ENCODE measurements around the gene GRM7.

GRM7 gene

DNA sequence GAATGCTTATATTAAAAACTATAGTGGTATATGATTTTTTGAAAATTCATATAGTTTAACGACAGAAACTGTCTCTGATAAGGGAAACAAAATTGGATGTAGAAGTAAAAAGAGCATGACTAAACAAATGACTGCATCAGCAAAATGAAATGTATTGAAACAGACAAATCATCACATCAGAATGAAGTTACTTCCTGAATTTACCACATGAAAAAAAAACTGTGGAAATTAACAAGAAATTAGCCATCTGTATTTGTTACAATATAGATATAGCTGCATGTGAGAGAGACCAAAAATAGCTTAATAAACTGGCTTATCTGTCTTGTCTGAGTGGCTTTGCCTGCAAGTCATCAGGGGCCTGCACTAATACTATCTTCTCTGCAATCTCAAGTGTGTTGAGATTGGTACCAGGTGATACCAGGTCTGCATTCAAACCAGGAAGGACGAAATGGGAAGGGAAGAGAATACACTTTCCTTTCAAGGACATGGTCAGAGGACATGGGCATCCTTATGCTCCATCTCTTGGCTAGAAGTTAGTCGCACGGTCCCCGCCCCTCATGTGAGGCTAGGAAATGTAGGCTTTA lies 388.7 kb downstream of the GRM7 start:
- DNase-seq: no peak

DNA sequence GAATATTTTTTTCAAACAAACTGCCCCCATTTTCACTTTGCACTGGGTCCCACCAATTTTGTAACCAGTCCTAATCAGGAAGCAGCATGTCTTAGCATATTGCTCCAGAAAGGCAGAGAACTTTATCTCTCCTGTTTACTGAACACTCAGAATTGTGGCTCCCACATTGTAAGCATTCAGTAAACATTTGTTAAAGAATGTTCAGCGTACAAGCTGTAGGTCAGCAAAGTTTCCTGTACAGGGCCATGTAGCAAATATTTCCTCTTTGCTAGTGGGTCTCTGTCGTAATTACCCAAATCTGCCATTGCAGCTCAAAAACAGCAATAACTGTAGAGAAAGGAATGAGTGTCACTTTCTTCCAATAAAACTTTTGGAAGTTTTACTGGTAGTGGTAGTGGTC lies 393.3 kb downstream of the GRM7 start:
- no peak for DNase-seq

DNA sequence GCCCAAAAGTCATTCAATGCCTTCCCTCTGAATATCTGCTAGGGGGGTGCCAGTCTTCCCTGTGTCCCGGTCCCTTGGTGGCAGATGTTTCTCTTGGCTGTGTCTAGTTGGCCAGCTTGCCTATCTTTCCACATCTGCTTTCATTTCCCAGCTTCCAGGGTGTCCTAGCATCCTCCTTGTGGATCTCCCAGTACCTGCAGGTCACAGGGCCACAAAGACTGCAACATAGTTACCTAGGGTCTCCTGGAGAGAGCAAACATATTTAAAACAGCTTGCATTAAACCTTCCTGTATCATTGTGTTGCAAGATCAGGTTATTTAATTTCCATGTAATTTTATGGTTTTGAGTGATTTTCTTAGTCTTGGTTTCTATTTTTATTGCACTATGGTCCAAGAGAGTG lies 400.1 kb downstream of the GRM7 start:
- no peak for DNase-seq

DNA sequence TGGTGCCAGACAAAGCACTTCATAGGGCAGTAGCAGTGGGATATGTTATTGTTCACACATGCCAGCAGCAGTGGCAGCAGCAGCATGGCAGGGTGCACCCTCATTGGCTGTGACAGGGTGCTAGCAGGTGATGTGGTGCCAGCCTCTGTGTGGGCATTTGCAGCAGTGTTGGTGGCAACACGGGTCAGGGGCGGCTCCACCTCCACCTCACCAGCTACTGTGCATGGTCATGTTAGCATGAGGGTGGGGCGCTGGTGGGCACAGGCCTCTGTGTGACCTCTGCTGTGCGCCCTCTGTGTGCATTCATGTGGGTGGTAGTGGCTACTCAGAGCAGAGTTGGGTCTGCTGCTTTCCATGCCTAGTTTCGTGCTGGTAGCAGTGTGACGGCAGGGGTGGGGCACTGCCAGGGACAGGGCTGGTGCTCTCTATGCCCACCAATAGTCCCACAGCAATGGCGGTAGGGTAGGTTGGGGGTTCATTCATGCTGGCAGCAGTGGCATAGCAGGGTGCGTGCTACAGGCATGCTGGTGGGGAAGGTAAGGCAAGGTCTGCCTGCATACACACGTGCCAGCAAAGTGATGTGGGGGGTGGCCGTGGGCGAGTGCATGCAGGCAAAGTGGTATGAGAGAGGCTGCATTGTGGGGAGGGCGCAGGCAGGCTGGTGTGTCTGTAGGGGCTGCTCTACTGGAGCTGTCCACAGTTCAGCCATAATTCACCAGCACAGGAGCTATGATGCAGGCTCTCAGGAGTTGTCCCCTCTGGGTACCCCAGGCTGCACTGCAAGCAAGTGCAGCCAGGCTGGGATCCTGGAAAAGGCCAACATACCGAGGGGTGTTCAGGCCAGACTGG lies 402.7 kb downstream of the GRM7 start:
- DNase-seq: no peak

DNA sequence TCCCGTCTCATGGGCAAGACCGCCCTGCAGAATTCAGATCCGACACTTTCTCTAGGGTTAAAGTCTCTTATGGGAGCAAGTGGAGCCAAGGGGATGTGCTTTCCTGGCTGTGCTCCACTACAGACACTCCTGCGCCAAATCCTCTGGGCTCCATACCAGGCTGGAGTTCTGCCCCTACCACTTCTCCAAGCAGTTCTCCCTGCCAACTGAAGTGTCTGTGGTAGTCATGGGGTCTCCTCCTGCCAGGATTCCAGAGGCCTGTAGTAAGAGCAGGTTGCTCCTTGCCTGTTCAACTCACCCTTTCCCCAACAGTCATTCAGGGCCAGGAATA lies 403.2 kb downstream of the GRM7 start:
- no peak for DNase-seq

DNA sequence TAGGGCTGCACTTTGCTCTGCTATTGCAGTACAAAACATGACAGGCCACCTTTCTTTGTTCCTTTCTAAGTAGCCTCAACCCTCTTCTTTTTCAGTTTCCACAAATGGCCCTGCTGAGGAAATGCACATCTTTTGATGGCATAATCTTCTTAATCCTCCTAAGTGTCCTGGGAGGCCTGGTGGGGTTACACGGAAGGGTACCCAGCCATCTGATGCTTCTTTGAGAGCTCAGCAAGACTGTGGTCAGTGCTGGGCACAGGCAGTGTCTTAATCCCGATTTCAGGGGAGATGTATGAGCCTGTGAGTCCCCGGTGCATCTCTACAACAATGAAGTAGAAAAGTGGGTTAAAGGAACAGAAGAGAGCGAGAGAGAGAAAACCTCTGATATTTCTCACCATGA lies 404.8 kb downstream of the GRM7 start:
- no peak for DNase-seq

DNA sequence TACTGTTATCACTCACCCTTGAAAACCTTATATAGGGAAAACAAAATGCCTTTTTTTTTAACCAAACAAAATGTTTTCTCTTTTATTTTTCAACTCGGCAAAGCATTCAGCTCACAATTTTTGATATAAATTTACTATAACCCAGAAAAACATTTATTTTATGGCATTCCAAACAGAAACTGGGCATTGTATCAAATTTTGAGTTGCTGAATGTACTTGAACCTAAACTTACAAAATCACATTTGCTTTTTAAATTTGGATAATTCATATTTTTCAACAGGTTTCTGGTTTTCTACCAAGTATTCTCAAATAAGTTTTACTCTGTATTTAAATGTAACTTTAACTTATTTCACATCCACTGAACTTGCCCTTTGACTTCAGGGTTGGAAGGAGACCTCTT lies 405.6 kb downstream of the GRM7 start:
- DNase-seq: no peak

DNA sequence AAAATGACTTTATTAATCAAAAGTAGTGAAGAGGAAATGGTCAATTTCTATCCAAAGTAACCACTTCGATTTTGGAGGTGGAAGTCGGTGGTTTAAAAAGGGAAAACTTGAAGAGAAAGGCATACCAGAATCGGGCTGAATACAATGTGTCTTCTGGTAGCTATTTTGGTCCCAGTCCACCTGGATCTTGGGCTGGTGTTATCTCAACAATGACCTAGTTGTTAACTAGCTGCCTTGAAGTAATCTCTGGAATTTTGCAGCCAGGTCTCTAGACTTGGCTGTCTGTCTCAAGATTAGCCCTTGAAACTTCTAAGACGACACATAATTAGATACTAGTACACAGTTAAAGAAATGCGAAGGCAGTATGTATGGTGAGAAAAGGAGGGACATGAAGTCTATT lies 409.8 kb downstream of the GRM7 start:
- DNase-seq: no peak

DNA sequence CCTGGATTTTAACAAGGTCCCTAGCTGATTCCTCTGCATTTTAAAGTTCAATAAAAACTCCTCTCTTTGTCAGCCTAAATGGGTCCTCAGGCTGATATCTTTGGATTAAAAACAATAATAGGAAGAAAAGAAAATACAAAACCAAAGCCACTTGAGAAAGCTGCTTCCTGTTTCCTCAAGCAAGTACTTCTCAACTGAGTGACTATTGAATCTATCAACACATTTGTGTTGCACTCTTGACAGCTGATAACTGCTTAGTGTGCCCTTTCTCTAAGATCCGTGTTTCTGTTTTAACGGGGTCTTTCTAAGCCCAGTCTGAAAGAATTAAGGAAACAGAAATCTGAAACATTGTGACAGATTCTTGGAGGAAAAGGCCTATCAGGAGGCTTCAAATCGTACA lies 410.7 kb downstream of the GRM7 start:
- DNase-seq: no peak

DNA sequence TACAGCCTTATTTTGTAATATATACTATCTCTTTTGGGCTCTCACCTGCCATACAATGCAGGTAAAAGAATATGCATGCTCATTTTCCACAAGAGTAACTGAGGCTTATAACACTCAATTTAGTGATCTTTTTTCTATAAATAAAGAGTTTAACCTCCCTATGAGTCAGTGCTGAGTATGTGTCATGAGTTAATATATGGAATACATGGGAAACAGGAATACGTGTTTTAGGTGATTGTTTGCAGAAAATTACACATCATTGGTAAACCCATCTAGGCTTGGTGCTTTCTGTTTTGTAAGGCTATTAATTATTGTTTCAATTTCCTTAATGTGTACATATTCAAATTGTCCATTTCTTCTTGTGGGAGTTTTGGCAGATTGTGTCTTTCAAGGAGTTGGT lies 411.3 kb downstream of the GRM7 start:
- no peak for DNase-seq

DNA sequence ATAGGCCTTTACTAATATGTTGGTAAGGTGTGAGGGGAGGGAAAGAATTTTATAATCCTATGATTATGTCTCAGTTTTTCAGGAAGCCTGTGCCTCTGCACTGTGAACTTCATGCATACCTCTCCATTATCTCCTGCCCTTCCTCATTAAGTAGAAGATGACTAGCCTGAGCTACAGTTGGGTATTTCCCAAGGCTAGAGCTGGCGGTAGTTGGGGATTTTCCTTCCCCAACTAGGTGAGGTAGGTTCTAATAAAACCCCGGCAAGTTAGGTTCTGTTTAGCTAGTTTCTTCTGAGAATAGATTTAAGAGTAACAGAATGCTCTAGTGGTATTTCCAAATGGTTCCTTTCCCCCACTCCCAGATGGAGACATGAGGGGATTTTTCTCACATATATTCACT lies 414.5 kb downstream of the GRM7 start:
- DNase-seq: no peak

DNA sequence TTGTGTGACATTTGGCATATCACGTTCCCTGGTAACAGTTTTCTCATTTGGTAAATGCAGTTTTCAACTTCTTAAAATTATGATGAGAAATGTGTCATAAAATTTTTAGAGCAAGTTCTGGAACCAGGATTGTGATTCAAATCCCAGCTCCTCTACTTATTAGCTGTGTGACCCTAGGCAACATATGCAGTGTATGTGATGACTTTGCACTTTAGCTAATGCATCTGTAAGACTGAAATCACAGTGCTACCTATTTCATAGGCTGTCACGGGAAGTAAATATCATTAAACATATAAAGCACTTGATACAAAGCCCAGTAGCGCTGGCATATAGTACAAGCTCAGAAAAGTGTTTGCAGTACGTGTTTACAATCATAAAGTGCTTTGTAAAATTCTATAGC lies 419.4 kb downstream of the GRM7 start:
- no peak for DNase-seq

DNA sequence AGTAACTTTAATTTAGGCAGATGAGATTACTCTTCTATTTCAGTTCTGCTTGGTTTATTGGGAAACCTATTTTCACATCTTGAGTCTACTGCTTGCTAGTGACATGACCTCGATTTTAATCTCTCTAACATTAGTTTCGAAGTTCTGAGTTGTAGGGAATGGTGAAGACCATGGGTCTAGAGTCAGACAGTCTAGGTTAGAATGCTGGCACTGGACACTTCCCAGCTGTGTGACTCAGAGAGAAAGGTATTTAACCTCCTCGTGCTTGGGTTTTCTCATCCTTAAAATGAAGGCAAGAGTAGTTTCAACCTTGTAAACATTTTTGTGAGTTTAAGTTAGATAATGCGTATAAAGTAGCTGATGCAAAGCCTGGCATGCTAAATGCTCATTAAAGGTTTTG lies 422.1 kb downstream of the GRM7 start:
- DNase-seq: no peak

DNA sequence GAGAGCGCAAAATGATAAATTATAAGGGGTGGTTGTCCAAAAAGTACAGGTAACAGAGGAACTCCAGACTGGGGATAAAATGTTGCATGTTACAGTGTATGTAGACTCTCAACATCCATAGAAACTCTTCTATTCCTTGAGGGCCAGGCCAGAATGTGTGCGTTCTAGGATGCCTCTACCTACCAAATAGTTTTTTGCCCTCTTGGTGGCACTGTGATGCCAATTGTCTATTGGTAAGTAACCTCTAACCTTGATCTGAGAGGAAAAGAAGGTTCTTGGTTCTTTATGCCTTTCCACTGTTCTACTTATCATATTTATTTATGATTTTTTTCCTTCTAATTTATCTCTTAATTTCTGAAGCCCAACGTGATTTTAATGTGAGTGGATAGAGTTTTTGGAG lies 424.6 kb downstream of the GRM7 start:
- no peak for DNase-seq

DNA sequence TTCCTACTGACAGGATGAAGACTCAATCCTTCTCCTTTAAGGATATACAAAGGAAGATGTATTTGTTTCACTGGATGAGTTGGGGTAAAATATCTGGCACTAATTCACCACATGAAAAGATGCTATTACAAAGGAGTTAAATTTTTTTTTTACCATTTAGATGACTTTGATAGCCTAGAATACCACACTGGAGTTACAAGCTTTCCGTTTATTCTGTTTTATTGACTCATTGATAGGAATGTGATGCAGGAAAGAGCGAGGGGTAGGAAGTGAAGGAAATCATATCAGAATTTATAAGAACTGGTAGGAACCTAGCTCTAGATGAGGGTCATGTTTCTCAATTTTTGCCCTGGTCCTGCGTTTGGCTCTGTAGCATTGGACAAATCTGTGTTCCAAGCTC lies 427.2 kb downstream of the GRM7 start:
- DNase-seq: no peak

DNA sequence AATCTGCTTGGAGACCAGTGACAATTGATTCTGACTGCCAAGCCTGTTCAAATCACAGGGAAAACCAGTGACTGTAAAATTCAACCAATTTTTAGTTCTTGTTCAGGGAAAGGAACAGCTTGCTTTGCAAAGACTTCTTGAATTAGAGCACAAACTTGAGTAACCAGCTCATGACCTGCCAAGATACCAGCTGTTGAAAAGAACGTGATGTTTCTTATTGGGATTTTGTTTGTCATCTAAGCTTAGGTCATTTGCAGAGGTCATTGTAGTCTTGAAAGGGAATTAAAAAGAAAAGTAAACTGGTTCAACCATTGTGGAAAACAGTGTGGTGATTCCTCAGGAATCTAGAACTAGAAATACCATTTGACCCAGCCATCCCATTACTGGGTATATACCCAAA lies 428.2 kb downstream of the GRM7 start:
- DNase-seq: no peak

DNA sequence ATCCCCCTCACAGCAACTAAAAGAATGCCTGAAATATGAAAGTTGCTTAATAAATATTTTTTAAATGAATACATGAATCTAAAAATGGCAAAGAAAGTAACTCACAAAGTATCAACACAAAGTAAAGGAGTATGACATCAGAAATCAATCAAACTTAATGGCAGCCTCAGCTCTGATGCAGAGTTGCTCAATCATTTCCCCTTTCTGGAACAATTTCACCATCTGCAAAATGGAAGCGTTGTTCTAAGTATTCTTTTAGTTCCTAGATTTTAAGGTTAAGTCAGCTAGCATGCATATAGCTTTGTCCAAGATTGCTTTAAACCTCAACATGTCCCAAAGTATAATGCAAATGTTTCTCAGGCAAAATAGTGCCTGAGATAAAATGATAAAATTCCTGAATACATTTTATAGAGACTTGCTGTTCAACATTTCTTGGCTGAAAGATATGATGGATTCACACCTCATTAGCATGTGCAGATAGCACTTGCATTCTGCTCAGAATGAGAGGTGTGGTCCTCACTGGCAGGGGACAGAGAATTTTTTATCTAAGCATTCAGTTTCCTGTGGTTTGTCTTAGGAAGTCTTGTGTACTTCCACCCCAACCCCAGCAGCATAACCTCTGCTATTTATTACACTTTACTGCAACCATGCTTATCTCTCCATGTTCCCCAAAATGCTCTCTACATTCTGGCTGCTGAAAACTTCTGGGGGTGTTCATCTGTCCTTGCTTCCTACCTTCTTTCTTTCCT lies 429.3 kb downstream of the GRM7 start:
- DNase-seq: no peak

DNA sequence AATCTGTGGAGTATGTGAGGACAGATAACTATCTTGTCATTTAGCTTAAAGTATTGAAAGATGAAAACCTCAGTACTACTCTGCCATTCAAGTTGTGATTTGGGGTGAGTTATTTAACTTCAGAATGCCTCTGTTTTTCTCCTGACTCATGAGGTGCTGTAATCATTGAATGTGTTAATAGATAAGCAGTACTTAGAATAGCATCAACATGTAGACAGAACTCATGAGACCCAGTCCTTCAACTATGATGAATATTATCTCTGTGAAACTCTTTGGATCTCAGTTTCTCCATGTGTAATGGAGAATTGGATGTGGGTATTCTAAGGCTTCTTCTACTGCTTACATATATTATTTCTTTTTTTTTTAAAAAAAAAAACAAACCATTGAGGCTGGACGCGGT lies 431.4 kb downstream of the GRM7 start:
- DNase-seq: no peak

DNA sequence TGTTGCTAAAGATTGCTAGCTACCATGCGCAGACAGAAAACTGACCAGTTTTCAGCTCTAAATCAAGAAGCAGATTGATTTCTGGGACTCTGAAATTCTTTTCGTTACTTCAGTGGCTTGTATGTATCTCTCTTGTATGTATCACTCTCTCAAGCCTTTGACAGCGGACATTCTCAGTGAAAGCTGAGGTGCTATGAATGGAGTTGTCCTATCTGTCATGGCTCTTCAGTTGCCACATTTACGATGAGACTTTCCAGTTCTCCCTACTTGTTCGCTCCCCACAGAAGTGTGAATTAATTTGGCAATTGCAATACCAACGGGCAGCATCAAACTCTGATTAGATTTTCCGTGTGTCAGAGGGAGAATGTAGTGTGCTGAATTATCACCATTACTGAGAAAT lies 432.4 kb downstream of the GRM7 start:
- DNase-seq: no peak

DNA sequence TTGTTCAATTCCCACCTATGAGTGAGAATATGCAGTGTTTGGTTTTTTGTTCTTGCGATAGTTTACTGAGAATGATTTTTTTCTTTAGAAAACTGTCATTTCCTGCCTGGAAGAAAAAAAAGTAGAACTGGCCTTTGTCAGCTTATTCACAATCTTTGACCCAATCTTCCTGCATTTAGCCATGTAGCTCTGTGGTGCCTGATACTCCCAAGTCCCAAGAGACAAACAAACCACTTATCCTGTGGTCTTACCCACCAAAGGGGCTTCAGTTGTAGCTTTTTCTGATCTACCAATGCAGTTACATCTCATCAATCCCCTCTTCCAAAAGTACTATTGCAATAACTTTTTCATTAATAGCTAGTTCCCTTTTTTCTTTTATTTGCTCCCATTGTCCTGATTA lies 444.6 kb downstream of the GRM7 start:
- no peak for DNase-seq

DNA sequence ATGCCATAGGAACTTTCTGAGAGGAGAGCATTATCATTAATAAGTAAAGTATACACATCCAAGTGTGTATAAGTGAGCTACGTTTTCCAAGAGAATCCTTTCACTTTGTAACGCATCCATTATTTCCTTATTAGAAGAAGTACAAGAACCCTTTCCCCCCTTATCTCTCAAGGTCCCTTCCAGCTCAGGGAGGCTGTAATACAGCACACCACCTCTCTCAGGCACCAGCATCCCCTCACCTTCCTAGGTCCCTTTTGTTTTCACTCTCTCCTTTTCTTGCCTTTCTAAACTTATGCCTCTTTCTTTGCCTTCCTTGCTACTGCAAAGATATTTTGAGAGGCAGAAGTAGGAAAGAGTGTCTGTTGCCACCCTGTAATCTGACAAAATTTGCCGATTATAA lies 446.0 kb downstream of the GRM7 start:
- no peak for DNase-seq

DNA sequence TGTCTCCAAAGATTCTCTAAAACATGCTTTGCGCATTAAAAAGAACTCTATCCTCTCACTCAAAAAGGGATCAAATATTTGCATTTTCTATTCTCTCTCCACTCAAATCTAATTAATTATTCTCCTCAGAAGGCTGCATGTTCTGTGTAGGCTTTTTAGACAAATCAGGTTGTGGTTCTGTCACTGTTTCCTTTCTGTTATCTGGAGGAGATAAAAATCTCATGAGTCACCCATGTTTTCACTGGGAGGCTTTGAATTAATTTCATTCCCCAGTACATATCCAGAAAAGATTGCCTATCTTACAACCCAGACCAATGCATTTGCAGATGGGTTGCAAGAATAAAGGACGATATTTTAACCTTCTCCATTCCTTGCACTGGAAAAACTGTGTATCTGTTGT lies 446.5 kb downstream of the GRM7 start:
- DNase-seq: no peak

DNA sequence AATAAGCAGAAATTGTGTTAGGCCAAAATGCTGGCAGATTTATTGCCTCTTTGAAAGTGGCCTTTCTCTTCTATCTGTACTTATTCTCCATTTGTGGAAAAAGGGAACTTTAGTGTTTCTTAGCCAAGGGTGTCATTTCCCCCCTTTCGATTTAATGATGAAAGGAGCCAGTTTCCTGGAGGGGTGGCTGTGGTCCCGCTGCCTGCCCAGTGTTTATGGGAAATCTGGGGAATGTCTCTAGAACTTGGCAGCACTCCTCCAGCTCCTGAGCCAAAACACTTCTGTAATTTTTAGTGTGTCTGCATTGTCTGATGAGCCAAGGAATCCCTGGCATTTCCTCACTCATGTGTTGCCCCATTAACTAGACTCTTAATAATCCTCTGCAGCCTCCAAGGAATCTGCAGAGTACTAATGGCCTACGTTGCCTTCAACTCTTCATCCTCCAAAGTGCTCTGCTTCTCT lies 448.8 kb downstream of the GRM7 start:
- DNase-seq: no peak

DNA sequence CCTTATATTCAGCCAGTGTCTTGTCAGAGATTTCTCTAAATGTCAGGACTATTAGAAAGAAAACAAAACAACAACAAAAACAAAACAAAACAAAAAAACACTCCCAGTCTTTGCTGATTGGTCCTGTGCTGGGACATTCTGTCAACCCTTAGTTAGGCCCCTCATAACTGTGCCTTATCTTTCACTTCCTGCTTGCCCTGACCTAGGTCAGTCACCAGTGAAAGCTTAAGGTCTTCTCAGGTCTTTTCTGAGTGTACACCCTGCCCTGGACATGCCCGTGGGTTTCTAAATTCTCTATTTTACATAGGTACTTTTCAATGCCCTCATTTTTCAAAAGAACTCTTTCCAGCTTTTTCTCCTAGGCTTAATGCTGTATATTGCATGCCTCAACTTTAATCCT lies 454.1 kb downstream of the GRM7 start:
- DNase-seq: no peak

Measured in NCI-H1694 treated with DMSO at 0.1 percent for 48 hours (cell line).